Measurements from ENCODE around the gene TBCB.
"Not testable (repeated sequence)": the region's sequence is repeated elsewhere in the genome, so short reads cannot be mapped to it uniquely, and the experiment has no call there.

Gene TBCB

GRCh38 chr19:36139473-36140303, 24.4 kb downstream of the TBCB start, which contains the start of gene CAPNS1:
Gene CAPNS1 (plus strand): TSS chr19:36140066. CDS start chr19:36141012, 946 bp downstream.
- DNase-seq, result peak; percentile 89

GRCh38 chr19:36140304-36141038, 25.2 kb downstream of the TBCB start:
- peak; percentile 57 for DNase-seq

DNA sequence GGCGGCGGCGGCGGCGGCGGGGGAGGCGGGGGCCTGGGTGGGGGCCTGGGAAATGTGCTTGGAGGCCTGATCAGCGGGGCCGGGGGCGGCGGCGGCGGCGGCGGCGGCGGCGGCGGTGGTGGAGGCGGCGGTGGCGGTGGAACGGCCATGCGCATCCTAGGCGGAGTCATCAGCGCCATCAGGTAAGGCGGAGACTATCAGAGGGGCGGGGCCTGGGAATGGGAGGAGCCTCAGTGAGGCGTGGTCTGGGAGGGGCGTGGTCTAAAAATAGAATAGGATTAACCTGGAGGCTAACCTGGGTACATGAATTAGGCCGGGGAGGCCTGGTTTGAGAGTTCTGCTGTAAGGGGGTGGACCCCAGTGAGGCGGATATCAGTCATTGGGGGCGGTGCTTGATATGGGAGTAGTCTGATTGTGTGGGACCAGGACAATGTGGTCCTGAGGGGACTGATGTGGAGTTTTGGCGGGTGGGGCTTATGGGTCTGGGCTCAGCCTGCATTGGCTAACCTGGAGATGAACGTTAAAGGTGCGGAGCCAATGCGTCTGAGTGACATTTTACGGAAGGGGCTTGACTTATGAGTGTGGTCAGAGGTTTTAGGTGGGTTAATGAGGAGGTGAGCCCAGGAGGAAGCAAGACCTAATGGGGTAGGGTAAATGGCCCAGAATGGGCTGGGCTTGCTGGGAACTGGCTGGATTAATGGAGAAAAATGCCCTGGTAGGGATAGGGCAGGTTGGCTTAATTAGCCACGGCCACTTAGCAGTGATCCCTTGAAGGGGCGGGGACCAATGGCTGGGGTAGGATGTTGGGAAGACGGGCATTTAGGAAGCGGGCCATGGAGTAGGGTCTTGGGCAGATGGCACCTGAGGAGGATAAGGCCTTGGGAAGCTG, 26.0 kb downstream of the TBCB start:
- DNase-seq, result peak; percentile 57

GRCh38 chr19:36142046-36142445, 26.8 kb downstream of the TBCB start:
- DNase-seq, result no peak

- no peak for DNase-seq
Observed at GRCh38 chr19:36142496-36142895, 27.2 kb downstream of the TBCB start.

DNA sequence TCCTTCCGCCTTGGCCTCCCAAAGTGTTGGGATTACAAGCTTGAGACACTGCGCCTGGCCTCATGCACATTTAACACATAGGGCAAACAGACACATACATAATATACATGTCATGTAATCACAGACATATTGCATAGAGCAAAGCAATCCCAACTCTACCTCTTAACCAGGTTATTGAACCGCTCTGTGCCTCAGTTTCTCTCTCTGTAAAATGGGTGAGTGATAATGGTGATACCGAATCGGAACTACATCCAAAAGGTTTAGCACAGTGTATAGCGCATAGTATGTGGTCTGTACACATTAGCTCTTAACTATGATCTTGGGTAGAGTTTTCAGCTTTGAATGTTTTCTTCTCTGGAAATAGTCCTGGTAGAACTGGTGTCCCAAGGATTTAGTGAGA, 29.4 kb downstream of the TBCB start:
- DNase-seq, result no peak

GRCh38 chr19:36149673-36150406, 34.6 kb downstream of the TBCB start:
- DNase-seq, result no peak

DNA sequence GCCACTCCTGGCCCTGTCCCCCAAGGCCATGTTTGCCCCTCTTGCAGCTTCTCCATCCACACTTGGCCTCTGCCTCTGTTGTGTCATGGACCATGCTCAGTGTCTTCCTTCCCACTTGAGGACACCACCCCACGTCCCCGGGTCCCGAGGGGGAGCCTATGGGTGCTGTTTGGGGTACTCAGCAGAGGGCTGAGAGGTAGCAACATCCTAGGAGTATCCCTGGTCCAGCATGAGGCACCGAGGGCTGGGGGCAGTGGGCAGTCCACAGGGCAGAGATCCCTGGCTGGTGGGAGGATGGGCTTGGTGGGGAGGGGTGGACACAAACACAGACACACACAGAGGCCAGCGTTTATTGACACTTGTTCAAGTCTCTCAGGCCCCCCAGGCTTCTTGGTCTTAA, 35.3 kb downstream of the TBCB start:
- DNase-seq, result no peak

DNA sequence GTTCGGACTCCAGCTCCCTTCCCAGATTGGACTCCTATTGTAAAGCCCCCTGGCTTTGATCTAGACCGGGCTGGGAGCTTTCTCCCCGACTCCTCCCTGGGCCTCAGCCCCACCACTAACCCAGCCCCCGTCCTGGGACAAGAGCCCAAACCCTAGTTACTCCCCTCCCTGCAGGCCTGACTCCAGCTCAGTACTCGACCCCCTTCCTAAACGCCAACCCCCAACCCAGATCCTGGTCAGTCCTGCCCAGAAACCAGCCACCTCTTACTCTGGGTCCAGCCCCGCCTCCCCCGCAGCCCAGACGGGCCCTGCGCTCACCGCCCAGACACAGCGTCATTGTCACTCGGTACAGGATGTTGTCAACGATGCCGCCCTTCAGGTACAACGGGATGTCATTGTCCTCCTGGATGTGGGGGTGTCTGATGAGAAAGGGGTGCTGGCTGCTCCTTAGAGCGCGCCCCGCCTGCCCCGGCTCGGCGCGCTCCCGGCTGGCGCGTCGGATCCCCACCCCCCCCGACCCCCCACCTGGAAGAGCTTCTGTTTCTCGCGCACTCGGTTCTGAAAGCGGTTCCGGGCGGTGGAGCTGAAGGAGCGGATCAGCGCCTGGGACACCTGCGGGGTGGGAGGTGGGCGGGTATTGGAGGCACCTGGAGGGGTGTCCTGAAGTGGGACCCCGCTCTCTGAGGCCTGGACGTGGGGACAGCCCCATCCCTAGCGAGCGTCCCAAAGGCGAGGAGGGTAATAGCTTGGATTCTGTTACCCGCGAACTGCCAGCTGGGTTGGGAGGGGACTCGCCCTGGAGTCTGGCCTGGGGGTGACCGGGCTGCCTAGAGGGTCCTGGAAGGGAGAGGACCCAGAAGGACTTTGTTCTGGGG, 36.1 kb downstream of the TBCB start:
- no peak for DNase-seq

GRCh38 chr19:36152019-36152351, 36.7 kb downstream of the TBCB start:
- no peak for DNase-seq

DNA sequence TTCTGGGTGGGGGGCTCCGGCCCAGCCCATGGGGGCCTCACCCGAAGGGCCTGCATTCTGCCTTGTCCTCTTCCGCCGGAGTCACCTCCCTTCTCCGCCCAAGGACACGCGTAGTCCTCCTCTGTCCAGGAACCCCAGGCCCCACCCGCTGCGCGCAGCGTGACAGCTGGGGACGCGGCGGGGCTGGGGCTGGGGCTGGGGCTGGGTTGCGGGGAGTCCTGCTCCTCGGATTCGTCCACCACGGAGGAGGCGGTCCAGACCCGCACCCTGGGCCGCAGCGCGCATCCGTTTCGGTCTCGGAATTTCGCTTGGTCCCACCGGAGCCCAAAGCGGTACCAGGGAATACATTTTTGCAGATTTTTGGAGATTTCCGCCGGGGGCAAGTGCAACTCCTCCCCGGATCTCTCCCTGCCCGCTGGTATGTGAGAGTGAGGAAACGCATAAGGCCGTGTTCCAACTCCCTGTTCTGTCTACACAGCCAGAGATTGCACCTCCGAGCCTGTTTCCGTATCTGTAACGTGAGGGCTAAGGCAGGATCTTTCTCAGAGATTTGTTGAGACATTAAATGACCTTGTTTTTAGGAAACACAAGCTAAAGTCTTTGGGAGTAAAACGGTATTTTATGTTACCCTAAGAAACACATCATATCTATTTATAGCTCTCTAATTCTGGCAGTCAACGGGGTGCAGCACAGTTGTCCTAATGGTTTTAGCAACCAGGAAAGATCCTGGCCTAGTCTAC, 37.3 kb downstream of the TBCB start, which contains the start of gene COX7A1:
TSS of gene COX7A1 (minus strand) at position 96 of the 740 bp plus-strand sequence. CDS start at position 56, 40 bp downstream.
- no peak for DNase-seq

DNA sequence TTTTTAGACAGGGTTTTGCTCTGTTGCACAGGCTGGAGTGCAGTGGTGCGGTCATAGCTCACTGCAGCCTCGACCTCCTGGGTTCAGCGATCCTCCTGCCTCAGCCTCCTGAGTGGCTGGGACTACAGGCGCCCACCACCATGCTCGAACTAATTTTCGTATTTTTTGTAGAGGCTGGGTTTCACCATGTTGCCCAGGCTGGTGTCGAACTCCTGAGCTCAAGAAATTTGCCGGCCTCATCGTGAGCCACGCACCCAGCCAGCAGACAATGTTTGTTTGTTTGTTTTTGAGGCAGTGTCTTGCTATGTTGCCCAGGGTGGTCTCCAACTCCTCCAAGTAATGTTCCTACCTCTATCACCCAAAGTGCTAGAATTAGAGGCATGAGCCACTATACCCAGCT, 37.9 kb downstream of the TBCB start:
- no peak for DNase-seq

GRCh38 chr19:36160821-36161596, 45.7 kb downstream of the TBCB start:
- no peak for DNase-seq

DNA sequence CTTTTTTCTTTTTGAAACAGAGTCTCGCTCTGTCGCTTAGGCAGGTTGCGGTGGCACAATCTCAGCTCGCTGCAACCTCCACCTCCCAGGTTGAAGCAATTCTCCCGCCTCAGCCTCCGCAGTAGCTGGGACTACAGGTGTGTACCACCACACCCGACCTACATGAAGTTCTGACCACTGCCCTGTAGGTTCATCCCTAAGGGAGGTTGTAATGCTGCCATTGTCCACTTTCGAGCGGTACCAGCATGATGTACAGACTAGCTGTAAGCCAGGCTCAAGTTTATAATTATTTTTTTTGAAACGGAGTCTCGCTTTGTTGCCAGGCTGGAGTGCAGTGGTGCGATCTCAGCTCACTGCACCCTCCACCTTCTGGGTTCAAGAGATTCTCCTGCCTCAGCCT, 48.5 kb downstream of the TBCB start:
- no peak for DNase-seq

GRCh38 chr19:36169084-36169760, 54.0 kb downstream of the TBCB start:
- peak; percentile 18 for DNase-seq

DNA sequence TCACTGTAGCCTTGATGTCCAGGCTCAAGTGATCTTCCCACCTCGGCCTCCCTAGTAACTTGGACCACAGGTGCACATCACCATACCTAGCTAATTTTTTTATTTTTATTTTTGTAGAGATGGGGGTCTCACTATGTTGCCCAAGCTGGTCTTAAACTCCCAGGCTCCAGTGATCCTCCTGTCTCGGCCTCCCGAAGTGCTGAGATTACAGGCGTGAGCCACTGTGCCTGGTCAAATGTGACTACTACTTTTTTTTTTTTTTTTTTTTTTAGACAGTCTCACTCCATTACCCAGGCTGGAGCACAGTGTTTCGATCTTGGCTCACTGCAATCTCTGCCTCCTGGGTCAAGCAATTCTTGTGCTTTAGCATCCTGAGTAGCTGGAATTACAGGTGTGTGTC, 57.6 kb downstream of the TBCB start:
- DNase-seq, result no peak

GRCh38 chr19:36173846-36174245, 58.6 kb downstream of the TBCB start:
- not testable (repeated sequence) for DNase-seq

Measured in DMS79 treated with DMSO at 0.1 percent for 48 hours (cell line).